ENCODE measurements around the gene SLC30A3. TPM values are rescaled to one million over a fixed set of nuclear protein-coding genes. Genes with fewer than 3 reads are reported as not detected.
A peak's percentile ranks its signal among the peaks of the same experiment; 100 is the strongest.

Gene SLC30A3
- total RNA-seq, 1 experiment from 2014 or later, result not detected

DNA sequence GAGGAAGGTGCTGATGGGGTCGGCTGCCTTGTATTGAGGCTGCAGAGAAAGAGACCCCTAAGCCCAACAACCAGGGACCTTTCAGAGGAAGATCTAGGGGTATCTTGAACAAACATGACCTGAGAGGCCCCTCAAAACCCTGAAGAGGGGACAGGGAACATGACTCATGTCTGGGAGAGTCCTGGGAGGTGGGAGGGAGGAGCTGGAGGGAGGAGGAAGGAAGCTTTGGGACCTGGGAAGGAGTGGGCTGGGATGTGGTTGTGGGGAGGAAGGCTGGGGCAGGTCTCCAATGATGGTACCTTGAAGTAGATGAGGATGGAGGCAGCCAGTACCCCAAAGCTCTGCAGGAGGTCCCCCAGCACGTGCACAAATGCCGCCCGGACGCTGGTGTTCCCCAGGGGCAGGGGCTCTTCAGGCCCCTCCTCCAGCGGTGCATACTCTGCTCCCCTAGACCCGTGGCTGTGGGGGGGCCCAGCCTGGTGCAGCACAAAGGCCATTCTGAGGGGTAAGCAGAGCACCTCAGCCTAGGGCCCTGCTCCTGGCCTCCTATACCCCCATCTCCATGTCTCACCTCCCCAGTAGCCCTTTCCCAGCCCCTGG lies 5.9 kb downstream of the SLC30A3 start:
- ChIA-PET CTCF (interaction anchor here (0.6 to 0.7 kb wide), 4 partner anchors 40 to 981 kb away, joined by 3 to 5 read pairs (median 3); no protein-coding TSS in a partner anchor), POLR2A (no interaction called here)

DNA sequence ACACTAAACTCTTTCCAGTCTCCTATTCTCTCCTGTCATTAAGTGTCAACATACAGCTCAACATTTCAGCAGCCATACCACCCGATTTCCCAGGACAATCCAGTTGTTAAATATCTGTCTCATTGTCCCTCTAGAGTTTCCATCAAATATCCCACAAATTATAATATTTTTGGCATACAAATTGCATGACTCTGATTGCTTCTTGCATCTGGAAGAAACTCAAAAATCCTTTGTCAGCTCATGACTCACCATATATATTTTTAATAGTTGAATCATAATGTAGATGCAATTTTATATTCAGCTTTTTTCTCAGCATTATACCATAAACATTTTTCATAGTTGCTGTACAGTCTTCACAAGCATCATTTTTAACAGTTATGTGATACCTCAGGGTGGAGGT lies 7.2 kb downstream of the SLC30A3 start:
- Mint-ChIP-seq H3K27me3 (ENCODE audit: insufficient read depth, unreplicated experiment) (peaks cover 15% of the 10 kb centered on the region), H3K4me1 (ENCODE audit: insufficient read depth, unreplicated experiment) (peaks cover 20% of the 10 kb centered on the region), H3K9me3 (ENCODE audit: unreplicated experiment) (no peaks in the 10 kb centered on the region), H3K36me3 (ENCODE audit: insufficient read depth, unreplicated experiment) (no peaks in the 10 kb centered on the region), H3K27ac (ENCODE audit: low read depth, unreplicated experiment) (no peak overlapping the region), H3K4me3 (ENCODE audit: unreplicated experiment) (no peak overlapping the region)
- intact Hi-C loops (cut with micrococcal nuclease), result no loop called here
- BruUV-seq (replicated peaks), result no TSS peak
- peak; percentile 48 for DNase-seq (ENCODE audit: unreplicated experiment)
- POLR2A ChIA-PET, result interaction anchor here (0.6 to 1.1 kb wide), 2 partner anchors 10 to 142 kb away, joined by 3 to 4 read pairs; no protein-coding TSS in a partner anchor
- TF ChIP-seq, protein P1, sequence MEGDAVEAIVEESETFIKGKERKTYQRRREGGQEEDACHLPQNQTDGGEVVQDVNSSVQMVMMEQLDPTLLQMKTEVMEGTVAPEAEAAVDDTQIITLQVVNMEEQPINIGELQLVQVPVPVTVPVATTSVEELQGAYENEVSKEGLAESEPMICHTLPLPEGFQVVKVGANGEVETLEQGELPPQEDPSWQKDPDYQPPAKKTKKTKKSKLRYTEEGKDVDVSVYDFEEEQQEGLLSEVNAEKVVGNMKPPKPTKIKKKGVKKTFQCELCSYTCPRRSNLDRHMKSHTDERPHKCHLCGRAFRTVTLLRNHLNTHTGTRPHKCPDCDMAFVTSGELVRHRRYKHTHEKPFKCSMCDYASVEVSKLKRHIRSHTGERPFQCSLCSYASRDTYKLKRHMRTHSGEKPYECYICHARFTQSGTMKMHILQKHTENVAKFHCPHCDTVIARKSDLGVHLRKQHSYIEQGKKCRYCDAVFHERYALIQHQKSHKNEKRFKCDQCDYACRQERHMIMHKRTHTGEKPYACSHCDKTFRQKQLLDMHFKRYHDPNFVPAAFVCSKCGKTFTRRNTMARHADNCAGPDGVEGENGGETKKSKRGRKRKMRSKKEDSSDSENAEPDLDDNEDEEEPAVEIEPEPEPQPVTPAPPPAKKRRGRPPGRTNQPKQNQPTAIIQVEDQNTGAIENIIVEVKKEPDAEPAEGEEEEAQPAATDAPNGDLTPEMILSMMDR (IDR thresholded peaks at IDR 0.05; ENCODE audit: unreplicated experiment), result no peak
- CTCF ChIA-PET, result interaction anchor here (0.8 to 1.0 kb wide), 4 partner anchors 15 to 121 kb away, joined by 3 to 4 read pairs (median 3); partner anchors contain the start of gene PREB

More for the DNA sequence above, 5.9 kb downstream of the SLC30A3 start:
- BruUV-seq (replicated peaks), result no TSS peak
- DNase-seq (ENCODE audit: unreplicated experiment), result no peak
- Mint-ChIP-seq H3K36me3 (ENCODE audit: insufficient read depth, unreplicated experiment) (no peaks in the 10 kb centered on the region), H3K27ac (ENCODE audit: low read depth, unreplicated experiment) (no peak overlapping the region), H3K4me3 (ENCODE audit: unreplicated experiment) (no peak overlapping the region), H3K9me3 (ENCODE audit: unreplicated experiment) (no peaks in the 10 kb centered on the region), H3K4me1 (ENCODE audit: insufficient read depth, unreplicated experiment) (peaks cover 20% of the 10 kb centered on the region), H3K27me3 (ENCODE audit: insufficient read depth, unreplicated experiment) (peaks cover 28% of the 10 kb centered on the region)
- intact Hi-C loops (cut with micrococcal nuclease), result no loop called here
- TF ChIP-seq, protein P1 (IDR thresholded peaks at IDR 0.05; ENCODE audit: unreplicated experiment), result no peak

DNA sequence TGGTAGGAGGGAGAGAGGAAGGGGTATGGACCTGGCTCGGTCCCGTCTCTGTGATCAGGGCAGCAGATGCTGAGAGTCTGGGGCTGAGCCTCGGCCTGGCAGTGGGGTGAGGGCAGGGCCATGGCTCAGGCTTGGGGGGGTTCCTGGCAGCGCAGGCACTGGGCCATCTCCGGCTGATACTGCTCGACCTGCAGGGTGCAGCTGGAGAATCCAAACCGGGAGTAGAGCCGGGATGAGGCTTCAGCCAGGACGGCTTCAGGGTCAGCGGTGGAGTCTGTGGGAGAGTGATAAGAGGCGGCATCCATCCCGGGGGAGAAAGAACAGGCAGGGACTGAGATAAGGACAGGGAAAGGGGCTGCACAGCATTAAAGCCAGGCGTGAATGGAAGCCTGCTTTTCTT lies 7.7 kb downstream of the SLC30A3 start:
- Mint-ChIP-seq H3K27ac (ENCODE audit: low read depth, unreplicated experiment) (no peak overlapping the region), H3K36me3 (ENCODE audit: insufficient read depth, unreplicated experiment) (no peaks in the 10 kb centered on the region), H3K4me3 (ENCODE audit: unreplicated experiment) (no peak overlapping the region), H3K4me1 (ENCODE audit: insufficient read depth, unreplicated experiment) (peaks cover 20% of the 10 kb centered on the region), H3K9me3 (ENCODE audit: unreplicated experiment) (no peaks in the 10 kb centered on the region), H3K27me3 (ENCODE audit: insufficient read depth, unreplicated experiment) (peaks cover 10% of the 10 kb centered on the region)
- DNase-seq (ENCODE audit: unreplicated experiment), result no peak
- ChIA-PET CTCF (interaction anchor here (0.8 to 0.9 kb wide), 2 partner anchors 15 to 24 kb away, joined by 3 read pairs; no protein-coding TSS in a partner anchor), POLR2A (interaction anchor here (1.1 kb wide), 1 partner anchor 9 kb away, joined by 4 read pairs; no protein-coding TSS in a partner anchor)
- no TSS peak for BruUV-seq (replicated peaks)
- intact Hi-C loops (cut with micrococcal nuclease), result no loop called here
- TF ChIP-seq, protein P1 (IDR thresholded peaks at IDR 0.05; ENCODE audit: unreplicated experiment), result no peak

- ChIA-PET POLR2A (interaction anchor here (0.7 kb wide), 1 partner anchor 428 kb away, joined by 3 read pairs; no protein-coding TSS in a partner anchor), CTCF (interaction anchor here (1.2 kb wide), 2 partner anchors 16 to 24 kb away, joined by 3 to 7 read pairs; no protein-coding TSS in a partner anchor)
- H3K4me1 Mint-ChIP-seq (ENCODE audit: insufficient read depth, unreplicated experiment), result peaks cover 26% of the 10 kb centered on the region
- no peak for DNase-seq (ENCODE audit: unreplicated experiment)
- intact Hi-C loops (cut with micrococcal nuclease), result no loop called here
- TF ChIP-seq, protein P1 (IDR thresholded peaks at IDR 0.05; ENCODE audit: unreplicated experiment), result no peak
- H3K9me3 Mint-ChIP-seq (ENCODE audit: unreplicated experiment), result no peaks in the 10 kb centered on the region
- H3K4me3 Mint-ChIP-seq (ENCODE audit: unreplicated experiment), result no peak overlapping the region
- H3K36me3 Mint-ChIP-seq (ENCODE audit: insufficient read depth, unreplicated experiment), result peaks cover 5% of the 10 kb centered on the region
- H3K27me3 Mint-ChIP-seq (ENCODE audit: insufficient read depth, unreplicated experiment), result no peaks in the 10 kb centered on the region
- H3K27ac Mint-ChIP-seq (ENCODE audit: low read depth, unreplicated experiment), result no peak overlapping the region
- BruUV-seq (replicated peaks), result no TSS peak
Observed at GRCh38 chr2:27251766-27252165, 11.1 kb downstream of the SLC30A3 start.
